Neural cell (in vitro differentiated cells): ENCODE measurements around the gene RHOH.

Source experiments
- CTCF ChIP-seq: fragments of 450-650 bp; IDR thresholded peaks from 2 replicates; pipeline ENCODE4 v1.5.1; 2014; ENCODE audit warnings: antibody characterized with exemption, mild to moderate bottlenecking, moderate library complexity; ENCODE audit not compliant: poor library complexity, severe bottlenecking
- RAD21 ChIP-seq: fragments of 450-650 bp; conservative IDR thresholded peaks from 2 replicates; pipeline ENCODE4 v1.6.1; 2014; ENCODE audit warnings: antibody characterized with exemption, mild to moderate bottlenecking, moderate library complexity

DNA sequence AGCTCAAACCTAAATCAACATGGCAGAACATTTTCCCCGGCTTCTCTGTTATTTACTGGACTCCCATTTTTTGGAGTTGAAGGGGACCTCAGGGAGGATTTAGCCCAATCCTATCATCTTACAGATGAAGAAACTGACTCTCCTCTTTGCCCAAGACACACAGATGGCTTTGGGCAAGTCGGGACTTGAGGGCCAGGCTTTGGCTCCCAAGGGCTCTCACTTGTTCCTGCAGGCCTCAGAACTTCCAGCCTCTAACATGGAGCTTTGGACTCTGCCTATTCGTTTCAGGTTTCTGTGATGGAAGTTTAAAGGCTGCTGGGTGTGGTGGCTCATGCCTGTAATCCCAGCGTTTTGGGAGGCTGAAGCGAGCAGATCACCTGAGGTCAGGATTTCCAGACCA, 59.5 kb downstream of the RHOH start:
- no peak for TF ChIP-seq CTCF
- no peak for TF ChIP-seq RAD21
